CD4-positive, alpha-beta memory T cell (primary cell): ENCODE results near the gene DNAL4. TPM values are rescaled to one million over a fixed set of nuclear protein-coding genes. Genes with fewer than 3 reads are reported as not detected.
"Not testable (repeated sequence)": the region's sequence is repeated elsewhere in the genome, so short reads cannot be mapped to it uniquely, and the experiment has no call there.

ENCODE experiments used
- CTCF ChIA-PET: fragments of 350-600 bp; sonication (Branson Sonifier 250); formaldehyde crosslinking; loops from one replicate; lab custom pipeline; 2021; ENCODE audit warnings: inconsistent platforms; ENCODE audit not compliant: partially characterized antibody; lab: Charles Lee
- POLR2A ChIA-PET: fragments of 350-600 bp; sonication (Branson Sonifier 250); formaldehyde crosslinking; loops from one replicate; lab custom pipeline; 2021; ENCODE audit not compliant: partially characterized antibody; lab: Charles Lee
- DNase-seq, 5 donors: peaks; one replicate each; pipeline versions ENCODE4 v3.0.0 to v3.0.0-alpha.2; 2020 to 2022; ENCODE audit warnings: mixed read lengths in 1 of 5
- H3K27ac ChIP-seq: one replicate; pipeline ENCODE4 v1.7.0; 2013; ENCODE audit warnings: low read depth, low read length
- H3K27me3 ChIP-seq: 2 replicates; pipeline ENCODE4 v1.7.0; 2013; ENCODE audit warnings: mild to moderate bottlenecking, low read length, moderate library complexity; ENCODE audit not compliant: insufficient read depth
- H3K36me3 ChIP-seq: 2 replicates; pipeline ENCODE4 v1.7.0; 2013; ENCODE audit warnings: mild to moderate bottlenecking, low read length, moderate library complexity; ENCODE audit not compliant: insufficient read depth
- H3K4me1 ChIP-seq: 2 replicates; pipeline ENCODE4 v1.7.0; 2013; ENCODE audit warnings: mild to moderate bottlenecking, low read length, moderate library complexity; ENCODE audit not compliant: insufficient read depth
- H3K4me3 ChIP-seq, 2 donors: one replicate each; pipeline ENCODE4 v1.7.0; 2013; ENCODE audit warnings: low read length in 2 of 2, mild to moderate bottlenecking in 1 of 2
- H3K9me3 ChIP-seq, 2 donors: one replicate each; pipeline ENCODE4 v1.7.0; 2013; ENCODE audit warnings: low read length in 2 of 2, control low read depth in 1 of 2; ENCODE audit not compliant: control insufficient read depth in 1 of 2
- H3K27ac Mint-ChIP-seq, 7 donors: one replicate each; pipeline ENCODE4 v1.8.0; 2020 to 2021; ENCODE audit warnings: mixed read lengths in 7 of 7, mild to moderate bottlenecking in 6 of 7, inconsistent platforms in 3 of 7, moderate library complexity in 3 of 7
- H3K27me3 Mint-ChIP-seq, 2 donors: one replicate each; pipeline ENCODE4 v1.8.0; 2020 to 2021; ENCODE audit warnings: mixed read lengths in 2 of 2
- H3K36me3 Mint-ChIP-seq, 2 donors: one replicate each; pipeline ENCODE4 v1.8.0; 2020 to 2021; ENCODE audit warnings: mixed read lengths in 2 of 2, inconsistent platforms in 1 of 2, mild to moderate bottlenecking in 1 of 2
- H3K4me1 Mint-ChIP-seq, 4 donors: one replicate each; pipeline ENCODE4 v1.8.0; 2020 to 2021; ENCODE audit warnings: mixed read lengths in 4 of 4, mild to moderate bottlenecking in 1 of 4
- H3K4me3 Mint-ChIP-seq, 8 donors: one replicate each; pipeline ENCODE4 v1.8.0; 2020 to 2021; ENCODE audit warnings: mixed read lengths in 8 of 8, mild to moderate bottlenecking in 7 of 8, moderate library complexity in 6 of 8, inconsistent platforms in 3 of 8
- H3K9me3 Mint-ChIP-seq, 8 donors: one replicate each; pipeline ENCODE4 v1.8.0; 2020 to 2021; ENCODE audit warnings: mixed read lengths in 8 of 8, mild to moderate bottlenecking in 5 of 8, inconsistent platforms in 3 of 8, moderate library complexity in 1 of 8
- intact Hi-C: fragments of 100-400 bp; cut with micrococcal nuclease; formaldehyde crosslinking; loops from one replicate; pipeline ENCODE4 v1.15.1; 2023
- polyA plus RNA-seq, 2 donors: library from polyadenylated mRNA; unstranded; fragments of 300-500 nt; fragmentation: Illumina TruSeq; gene quantifications; one replicate each; pipeline ENCODE4 v1.2.3, GENCODE V29; 2021
- total RNA-seq, 2 experiments: library from RNA; stranded (reverse); gene quantifications; one replicate each; pipeline ENCODE4 v1.2.3, GENCODE V29; 2021

DNAL4 gene
- total and polyA plus RNA-seq, 4 experiments from 2014 or later, result 8.6 to 13.3 (median 10.3) TPM

- Histone ChIP-seq H3K4me3 (no peak overlapping the region), H3K27ac (no peak overlapping the region), H3K4me1 (no peaks in the 10 kb centered on the region), H3K36me3 (no peaks in the 10 kb centered on the region), H3K27me3 (no peaks in the 10 kb centered on the region), H3K9me3 (no peaks in the 10 kb centered on the region)
- ChIA-PET POLR2A (interaction anchor here (0.6 kb wide), 1 partner anchor 62 kb away, joined by 4 read pairs; no protein-coding TSS in a partner anchor), CTCF (interaction anchor here (0.9 kb wide), 1 partner anchor 15 kb away, joined by 4 read pairs; no protein-coding TSS in a partner anchor)
- H3K9me3 Mint-ChIP-seq, result no peaks in the 10 kb centered on the region
- intact Hi-C loops, result no loop called here
- no peak for DNase-seq
- no peak overlapping the region for H3K4me3 Mint-ChIP-seq
- H3K4me1 Mint-ChIP-seq, result no peaks in the 10 kb centered on the region
- H3K27ac Mint-ChIP-seq, result no peak overlapping the region
- H3K27me3 Mint-ChIP-seq, result peaks cover 2 to 8% of the 10 kb centered on the region in 2 donors
- peaks cover 1 to 6% of the 10 kb centered on the region in 2 donors for H3K36me3 Mint-ChIP-seq
Measured at GRCh38 chr22:38817196-38817595, 23.3 kb upstream of the DNAL4 start.

GRCh38 chr22:38815842-38816241 lies 21.9 kb upstream of the DNAL4 start:
- CTCF ChIA-PET, result no interaction called here
- H3K4me1 Mint-ChIP-seq, result no peaks in the 10 kb centered on the region
- no peaks in the 10 kb centered on the region for H3K27me3 ChIP-seq

GRCh38 chr22:38811241-38811640 lies 17.3 kb upstream of the DNAL4 start:
- CTCF ChIA-PET, result no interaction called here
- H3K4me3 Mint-ChIP-seq, result no peak overlapping the region
- H3K9me3 Mint-ChIP-seq, result peaks cover 2 to 13% (median 9%) of the 10 kb centered on the region in 8 donors
- no peak for DNase-seq
- Histone ChIP-seq H3K27ac (no peak overlapping the region), H3K36me3 (no peaks in the 10 kb centered on the region), H3K4me1 (no peaks in the 10 kb centered on the region), H3K9me3 (no peaks in the 10 kb centered on the region), H3K4me3 (no peak overlapping the region), H3K27me3 (no peaks in the 10 kb centered on the region)
- no peaks in the 10 kb centered on the region for H3K4me1 Mint-ChIP-seq
- H3K27ac Mint-ChIP-seq, result no peak overlapping the region
- peaks cover 6 to 10% of the 10 kb centered on the region in 2 donors for H3K27me3 Mint-ChIP-seq
- POLR2A ChIA-PET, result no interaction called here
- peaks cover 0 to 13% of the 10 kb centered on the region in 2 donors for H3K36me3 Mint-ChIP-seq
- intact Hi-C loops, result no loop called here

More at GRCh38 chr22:38815842-38816241, 21.9 kb upstream of the DNAL4 start:
- no peak overlapping the region for H3K27ac Mint-ChIP-seq
- no peaks in the 10 kb centered on the region for H3K9me3 ChIP-seq
- H3K4me3 ChIP-seq, result no peak overlapping the region
- POLR2A ChIA-PET, result no interaction called here
- no peaks in the 10 kb centered on the region for H3K36me3 ChIP-seq
- DNase-seq, result no peak
- intact Hi-C loops, result no loop called here
- H3K9me3 Mint-ChIP-seq, result peaks cover 0 to 2% (median 0%) of the 10 kb centered on the region in 8 donors
- H3K4me3 Mint-ChIP-seq, result no peak overlapping the region
- H3K36me3 Mint-ChIP-seq, result peaks cover 0 to 10% of the 10 kb centered on the region in 2 donors
- H3K27me3 Mint-ChIP-seq, result peaks cover 6 to 9% of the 10 kb centered on the region in 2 donors
- H3K4me1 ChIP-seq, result no peaks in the 10 kb centered on the region
- H3K27ac ChIP-seq, result no peak overlapping the region

- H3K27me3 ChIP-seq, H3K27ac ChIP-seq, H3K36me3 ChIP-seq, H3K4me3 ChIP-seq, H3K4me3 Mint-ChIP-seq, POLR2A ChIA-PET, DNase-seq, H3K4me1 ChIP-seq, H3K36me3 Mint-ChIP-seq, CTCF ChIA-PET, H3K4me1 Mint-ChIP-seq, H3K27ac Mint-ChIP-seq, H3K9me3 Mint-ChIP-seq, intact Hi-C loops, H3K9me3 ChIP-seq: not testable (repeated sequence)
- H3K27me3 Mint-ChIP-seq, result peaks cover 10 to 11% of the 10 kb centered on the region in 2 donors
Measured at GRCh38 chr22:38805041-38805593, 11.2 kb upstream of the DNAL4 start.

DNA sequence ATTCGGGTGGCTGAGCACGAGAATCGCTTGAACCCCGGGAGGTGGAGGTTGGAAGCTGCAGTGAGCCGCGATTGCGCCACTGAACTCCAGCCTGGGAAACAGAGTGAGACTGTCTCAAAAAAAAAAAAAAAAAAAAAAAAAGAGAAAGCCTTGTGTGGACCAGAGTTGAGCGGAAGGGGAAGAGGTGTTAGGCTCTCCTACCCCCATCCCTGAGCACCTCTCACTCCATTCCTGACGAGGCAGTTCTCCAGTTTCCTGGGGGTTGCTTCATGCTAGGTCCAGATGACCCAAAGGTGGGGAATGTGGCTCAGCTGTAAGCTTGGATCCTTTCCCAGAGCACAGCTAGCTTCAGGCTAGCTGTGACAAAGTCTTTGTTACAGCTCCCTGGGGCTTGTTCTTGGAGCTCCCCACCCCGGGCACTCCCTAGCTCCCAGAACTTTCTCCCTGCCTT lies 8.8 kb upstream of the DNAL4 start:
- H3K36me3 ChIP-seq, result no peaks in the 10 kb centered on the region
- no peaks in the 10 kb centered on the region for H3K36me3 Mint-ChIP-seq
- peaks cover 8 to 20% of the 10 kb centered on the region in 2 donors for H3K27me3 Mint-ChIP-seq
- H3K27me3 ChIP-seq, result no peaks in the 10 kb centered on the region
- no peak overlapping the region for H3K27ac Mint-ChIP-seq
- H3K4me1 ChIP-seq, result no peaks in the 10 kb centered on the region
- H3K9me3 Mint-ChIP-seq, result peaks cover 0 to 6% (median under 1%) of the 10 kb centered on the region in 8 donors
- H3K4me1 Mint-ChIP-seq, result peaks cover 5 to 9% (median 7%) of the 10 kb centered on the region in 4 donors
- POLR2A ChIA-PET, result interaction anchor here (0.8 kb wide), 1 partner anchor 70 kb away, joined by 3 read pairs; no protein-coding TSS in a partner anchor
- intact Hi-C loops, result no loop called here
- no peak for DNase-seq
- no peak overlapping the region for H3K4me3 Mint-ChIP-seq
- CTCF ChIA-PET, result interaction anchor here (1.2 kb wide), 1 partner anchor 15 kb away, joined by 4 read pairs; no protein-coding TSS in a partner anchor
- H3K9me3 ChIP-seq, result no peaks in the 10 kb centered on the region
- no peak overlapping the region for H3K4me3 ChIP-seq
- no peak overlapping the region for H3K27ac ChIP-seq

DNA sequence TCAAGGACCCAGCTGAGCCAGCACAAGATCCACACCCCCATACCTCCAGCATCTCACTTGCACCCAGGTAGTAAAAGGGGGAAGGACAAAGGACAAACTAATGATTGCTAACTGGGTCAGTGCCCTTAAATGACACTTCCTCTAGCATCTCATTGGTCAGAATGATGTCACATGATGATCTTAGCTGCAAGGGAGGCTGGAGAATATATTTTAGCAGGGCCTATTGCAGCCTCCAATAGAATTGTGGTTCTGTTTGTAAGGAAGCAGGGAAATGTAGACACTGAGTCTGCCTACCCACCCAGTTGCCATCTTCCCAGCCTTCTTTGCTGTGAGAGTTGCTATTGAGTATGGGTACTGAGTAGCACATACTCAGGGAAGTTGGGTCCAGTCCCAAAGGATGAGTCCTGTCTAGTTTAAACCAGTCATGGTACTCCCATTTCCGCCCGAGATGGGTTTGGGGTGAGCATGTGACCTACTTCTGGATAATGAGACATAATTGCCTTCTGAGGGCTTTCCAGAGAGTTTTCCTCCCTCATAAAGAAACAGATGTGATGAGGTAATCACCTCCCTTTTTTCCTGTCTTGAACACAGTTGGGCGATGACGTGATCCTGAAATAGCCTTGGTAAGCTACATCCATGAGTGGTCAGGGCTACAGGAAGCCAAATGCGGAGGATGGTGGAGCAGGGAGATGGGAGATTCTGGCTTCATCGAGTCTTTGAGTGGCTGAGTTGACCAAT lies 5.5 kb upstream of the DNAL4 start:
- Histone ChIP-seq H3K27me3 (no peaks in the 10 kb centered on the region), H3K4me3 (no peak overlapping the region), H3K36me3 (no peaks in the 10 kb centered on the region), H3K27ac (no peak overlapping the region), H3K9me3 (no peaks in the 10 kb centered on the region), H3K4me1 (peaks cover 4% of the 10 kb centered on the region)
- H3K27ac Mint-ChIP-seq, result no peak overlapping the region
- CTCF ChIA-PET, result no interaction called here
- peaks cover 7 to 10% (median 9%) of the 10 kb centered on the region in 4 donors for H3K4me1 Mint-ChIP-seq
- H3K36me3 Mint-ChIP-seq, result no peaks in the 10 kb centered on the region
- peaks cover 0 to 6% (median under 1%) of the 10 kb centered on the region in 8 donors for H3K9me3 Mint-ChIP-seq
- H3K4me3 Mint-ChIP-seq, result no peak overlapping the region
- POLR2A ChIA-PET, result no interaction called here
- peaks cover 11 to 32% of the 10 kb centered on the region in 2 donors for H3K27me3 Mint-ChIP-seq
- no peak for DNase-seq
- intact Hi-C loops, result no loop called here

DNA sequence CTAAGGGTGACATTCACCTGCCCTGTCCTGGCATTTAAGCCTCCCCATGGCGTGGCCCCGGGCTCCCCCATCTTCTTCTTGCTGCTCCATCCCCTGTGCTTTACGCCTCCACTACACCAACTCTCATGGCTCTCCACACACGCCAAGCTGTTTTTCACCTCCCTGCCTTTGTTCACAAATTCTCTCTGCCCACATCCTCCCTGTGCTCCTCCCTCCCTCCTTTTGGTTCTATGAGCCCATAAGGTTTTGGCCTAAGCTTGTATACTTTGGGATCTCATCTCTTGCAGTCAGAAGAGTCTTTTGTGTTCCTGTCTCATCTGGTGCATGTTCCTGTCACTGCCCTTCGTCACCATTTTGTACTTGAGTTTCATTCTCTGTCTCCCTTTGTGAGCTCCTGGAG lies 4.6 kb upstream of the DNAL4 start:
- ChIA-PET POLR2A (no interaction called here), CTCF (no interaction called here)
- Histone ChIP-seq H3K4me3 (no peak overlapping the region), H3K27me3 (no peaks in the 10 kb centered on the region), H3K9me3 (no peaks in the 10 kb centered on the region), H3K36me3 (no peaks in the 10 kb centered on the region), H3K27ac (no peak overlapping the region), H3K4me1 (peaks cover 7% of the 10 kb centered on the region)
- Mint-ChIP-seq H3K4me1 (peaks cover 10 to 14% (median 12%) of the 10 kb centered on the region in 4 donors), H3K27me3 (peaks cover 11 to 32% of the 10 kb centered on the region in 2 donors), H3K27ac (peak overlapping the region in 1 of 7 donors; percentile 17), H3K36me3 (no peaks in the 10 kb centered on the region), H3K4me3 (peak overlapping the region in 1 of 8 donors; percentile 14), H3K9me3 (peaks cover 0 to 6% (median under 1%) of the 10 kb centered on the region in 8 donors)
- intact Hi-C loops, result no loop called here
- no peak for DNase-seq
